COLO668 (cell line): ENCODE data around the gene NRIP1.
"Not testable (repeated sequence)": the region's sequence is repeated elsewhere in the genome, so short reads cannot be mapped to it uniquely, and the experiment has no call there.

ENCODE experiments used
- DNase-seq: peaks from one replicate; lab custom pipeline; 2025; ENCODE audit not compliant: unreplicated experiment; lab: John Stamatoyannopoulos, UW

The NRIP1 gene

DNA sequence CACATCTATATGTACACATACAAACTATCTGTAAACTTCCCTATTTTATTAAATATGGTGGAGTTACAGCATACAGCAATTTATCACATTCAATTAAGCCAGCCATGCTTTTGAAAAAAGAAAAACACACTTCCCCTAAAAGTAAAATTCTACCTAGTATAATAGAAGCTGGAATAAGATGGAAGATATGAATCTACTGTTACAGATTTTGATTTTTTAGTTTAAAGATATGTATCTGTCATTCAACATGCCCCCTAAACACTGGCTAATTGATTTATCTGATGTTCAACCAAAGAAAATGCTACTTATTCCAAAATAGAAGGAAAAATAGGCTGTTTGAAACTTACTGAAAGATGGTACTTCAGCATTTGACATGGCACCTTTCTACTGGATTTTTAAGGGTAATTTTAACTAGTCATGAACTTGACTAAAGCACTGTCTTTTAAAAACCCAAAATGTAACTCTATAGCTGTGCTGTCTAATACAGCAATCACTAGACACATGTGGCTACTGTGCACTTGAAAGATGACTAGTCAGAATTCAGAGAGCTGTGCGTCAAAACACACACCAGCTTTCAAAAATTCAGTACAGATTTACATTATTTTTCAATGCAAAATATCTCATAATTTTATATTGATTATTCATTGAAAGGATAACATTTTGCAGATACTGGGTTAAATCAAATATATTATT is 25.0 kb downstream of the NRIP1 start:
- no peak for DNase-seq

DNA sequence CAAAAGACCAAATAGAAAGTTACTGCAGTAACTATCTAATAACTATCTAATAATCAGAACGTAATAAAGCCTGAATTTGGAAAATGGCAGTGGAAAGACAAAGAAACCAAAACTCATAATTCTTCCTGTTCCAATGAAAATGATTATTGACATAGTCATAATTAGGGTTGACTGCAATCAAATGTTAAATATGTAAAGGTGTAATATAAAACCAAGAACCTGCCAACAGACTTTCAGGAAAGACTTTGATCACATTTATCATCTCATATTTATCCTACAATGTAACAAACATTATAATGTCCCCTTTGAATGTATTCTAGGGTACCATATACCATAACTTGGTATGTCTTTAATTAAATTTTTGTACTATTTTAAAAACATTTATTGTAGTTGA is 26.9 kb downstream of the NRIP1 start:
- DNase-seq, result no peak

DNA sequence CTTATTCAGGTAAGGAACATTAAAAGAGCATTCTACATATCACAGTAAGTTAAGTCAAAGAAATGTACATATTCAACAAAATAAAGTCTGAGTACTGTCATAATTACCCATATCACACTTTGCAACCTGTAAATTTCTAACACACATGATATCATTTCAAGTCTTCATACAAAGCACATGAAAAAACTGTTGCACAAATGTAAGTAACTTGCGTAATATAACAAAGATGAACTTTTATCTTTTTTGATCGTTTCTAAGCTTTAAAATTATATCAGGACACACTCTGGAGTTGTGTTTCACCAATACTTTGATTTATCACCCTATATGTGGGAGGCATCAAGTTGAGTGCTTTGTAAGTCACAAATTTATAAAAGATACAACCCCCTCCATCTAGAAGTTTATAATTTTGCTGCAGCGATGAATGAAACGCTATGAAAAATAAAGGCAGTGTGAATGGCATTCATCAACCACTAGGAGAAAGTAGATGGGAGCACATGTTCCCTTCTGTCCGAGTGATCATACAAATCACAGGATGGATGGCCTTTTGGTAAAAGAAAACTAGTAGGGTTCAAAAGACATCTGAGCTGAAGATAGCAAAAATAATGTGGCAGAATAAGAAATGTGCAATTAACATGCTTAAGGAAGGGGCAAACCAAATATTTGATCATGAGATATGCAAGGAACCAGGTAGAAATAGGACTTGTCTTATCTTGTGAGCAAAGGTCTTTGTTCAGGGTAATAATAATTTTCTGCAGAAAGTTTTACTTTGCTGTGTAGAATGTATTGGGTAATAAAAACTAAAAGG is 27.5 kb downstream of the NRIP1 start:
- DNase-seq, result no peak

DNA sequence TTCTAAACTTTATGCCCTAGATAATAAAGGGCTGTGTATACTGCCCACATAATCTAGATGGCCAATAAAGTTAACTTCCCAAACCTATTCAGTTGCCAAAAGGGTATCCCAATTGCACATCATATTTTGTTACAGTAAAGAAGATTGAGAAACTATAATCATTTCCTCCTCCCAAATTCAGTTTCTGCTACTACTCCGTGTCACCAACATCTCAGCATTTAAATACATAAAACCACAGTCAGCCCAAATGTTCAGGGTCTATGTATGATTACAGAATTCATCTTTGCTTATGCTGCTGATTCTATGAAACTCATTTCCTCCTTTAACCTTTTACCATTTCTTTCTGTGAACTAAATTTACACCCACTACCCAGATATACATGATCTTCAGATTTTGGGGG is 28.6 kb downstream of the NRIP1 start:
- no peak for DNase-seq

DNA sequence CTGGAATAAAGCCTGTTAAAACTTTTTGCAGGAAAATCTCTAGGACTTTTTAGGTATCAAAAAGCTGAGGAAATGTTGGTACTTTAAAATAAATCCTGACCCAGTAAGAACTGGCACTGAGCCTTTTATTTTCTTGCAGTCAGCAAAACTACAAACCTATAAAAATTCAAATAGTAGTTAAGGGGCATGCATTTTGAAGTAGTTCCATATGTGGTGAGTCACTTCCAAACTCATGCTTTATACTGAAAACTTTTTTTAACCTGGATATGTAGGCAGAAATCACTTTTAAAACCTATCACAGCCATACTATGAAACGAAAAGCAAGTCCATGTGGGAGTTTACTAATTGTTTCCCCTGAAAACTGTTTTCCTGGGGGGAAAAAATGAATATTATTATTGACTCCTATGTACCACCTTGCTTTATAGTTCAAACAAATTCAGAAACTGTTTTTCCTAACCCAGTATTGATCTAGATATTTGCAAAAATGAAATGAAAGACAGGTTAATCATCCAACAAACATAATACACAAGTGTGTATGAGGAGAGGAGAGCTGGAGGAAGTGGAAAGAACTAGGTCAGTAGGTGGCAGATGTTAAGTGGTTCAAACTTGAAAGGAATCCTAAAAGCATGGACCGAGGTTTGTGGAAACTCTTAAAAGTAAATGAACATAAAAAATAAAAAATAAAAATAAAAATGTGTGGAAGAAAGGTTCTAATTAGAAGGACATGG is 30.5 kb downstream of the NRIP1 start:
- no peak for DNase-seq

DNA sequence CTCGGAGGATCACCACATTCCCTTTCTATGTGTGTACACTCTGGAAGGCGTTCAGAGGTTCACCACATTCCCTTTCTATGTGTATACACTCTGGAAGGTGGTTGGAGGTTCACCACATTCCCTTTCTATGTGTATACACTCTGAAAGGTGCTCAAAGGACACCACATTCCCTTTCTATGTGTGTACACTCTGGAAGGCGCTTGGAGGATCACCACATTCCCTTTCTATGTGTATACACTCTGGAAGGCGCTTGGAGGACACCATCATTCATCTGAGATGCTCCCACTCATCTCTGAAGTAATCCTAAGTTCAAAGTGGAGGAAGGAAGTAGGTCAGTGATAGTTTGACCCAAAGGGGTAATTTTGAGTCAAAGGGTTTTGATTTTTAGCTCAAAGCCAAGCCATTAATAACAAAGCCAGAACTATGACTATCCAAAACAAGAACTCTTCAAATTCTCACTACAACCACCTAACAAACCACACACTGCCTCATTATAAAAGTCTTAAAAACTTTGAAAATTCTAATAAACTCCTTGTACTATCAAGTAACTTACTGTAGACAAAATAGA is 32.9 kb downstream of the NRIP1 start:
- DNase-seq, result no peak

DNA sequence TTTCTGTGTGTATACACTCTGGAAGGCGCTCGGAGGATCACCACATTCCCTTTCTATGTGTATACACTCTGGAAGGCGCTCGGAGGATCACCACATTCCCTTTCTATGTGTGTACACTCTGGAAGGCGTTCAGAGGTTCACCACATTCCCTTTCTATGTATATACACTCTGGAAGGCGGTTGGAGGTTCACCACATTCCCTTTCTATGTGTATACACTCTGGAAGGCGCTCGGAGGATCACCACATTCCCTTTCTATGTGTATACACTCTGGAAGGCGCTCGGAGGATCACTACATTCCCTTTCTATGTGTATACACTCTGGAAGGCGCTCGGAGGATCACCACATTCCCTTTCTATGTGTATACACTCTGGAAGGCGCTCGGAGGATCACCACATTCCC is 33.4 kb downstream of the NRIP1 start:
- DNase-seq, result not testable (repeated sequence)

DNA sequence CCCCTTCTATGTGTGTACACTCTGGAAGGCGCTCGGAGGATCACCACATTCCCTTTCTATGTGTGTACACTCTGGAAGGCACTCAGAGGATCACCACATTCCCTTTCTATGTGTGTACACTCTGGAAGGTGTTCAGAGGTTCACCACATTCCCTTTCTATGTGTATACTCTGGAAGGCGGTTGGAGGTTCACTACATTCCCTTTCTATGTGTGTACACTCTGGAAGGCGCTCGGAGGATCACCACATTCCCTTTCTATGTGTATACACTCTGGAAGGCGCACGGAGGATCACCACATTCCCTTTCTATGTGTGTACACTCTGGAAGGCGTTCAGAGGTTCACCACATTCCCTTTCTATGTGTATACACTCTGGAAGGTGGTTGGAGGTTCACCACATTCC is 33.9 kb downstream of the NRIP1 start:
- DNase-seq, result not testable (repeated sequence)

DNA sequence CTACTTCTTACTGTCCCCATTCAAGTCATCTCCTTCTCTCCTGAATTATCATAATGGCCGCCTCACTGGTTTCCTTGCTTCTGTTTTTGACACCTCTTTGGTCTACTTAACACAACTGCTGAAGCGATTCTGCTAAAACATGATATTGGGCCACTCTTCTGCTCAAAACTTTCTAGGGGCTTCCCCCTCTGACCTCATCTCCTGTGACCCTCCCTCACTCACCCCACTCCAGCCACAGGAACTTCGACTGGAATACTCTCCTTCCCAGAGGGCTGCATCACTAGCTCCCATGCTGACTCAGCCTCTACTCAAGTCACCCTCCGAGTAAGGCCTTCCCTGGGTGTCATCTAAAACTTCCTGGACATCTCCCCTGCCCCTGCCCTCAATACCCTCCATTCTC is 35.7 kb downstream of the NRIP1 start:
- no peak for DNase-seq

DNA sequence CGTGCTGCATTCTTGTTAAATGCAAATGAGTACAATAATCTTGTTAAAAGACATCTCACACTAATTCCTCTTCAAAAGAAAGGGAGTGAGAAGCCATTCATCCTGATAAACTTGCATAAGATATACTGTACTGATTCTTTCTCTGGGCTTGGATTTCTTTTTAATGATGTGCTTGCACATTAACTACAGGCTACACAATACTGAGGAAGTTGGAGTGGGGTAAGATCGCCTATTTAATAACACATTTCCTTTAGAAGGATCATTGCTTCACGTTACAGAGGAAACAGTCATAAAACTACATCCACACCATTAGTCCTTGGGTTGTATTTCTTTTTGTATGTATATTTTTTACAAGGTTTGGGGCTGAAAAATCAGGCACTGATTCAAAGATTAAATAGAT is 36.6 kb downstream of the NRIP1 start:
- DNase-seq, result no peak

DNA sequence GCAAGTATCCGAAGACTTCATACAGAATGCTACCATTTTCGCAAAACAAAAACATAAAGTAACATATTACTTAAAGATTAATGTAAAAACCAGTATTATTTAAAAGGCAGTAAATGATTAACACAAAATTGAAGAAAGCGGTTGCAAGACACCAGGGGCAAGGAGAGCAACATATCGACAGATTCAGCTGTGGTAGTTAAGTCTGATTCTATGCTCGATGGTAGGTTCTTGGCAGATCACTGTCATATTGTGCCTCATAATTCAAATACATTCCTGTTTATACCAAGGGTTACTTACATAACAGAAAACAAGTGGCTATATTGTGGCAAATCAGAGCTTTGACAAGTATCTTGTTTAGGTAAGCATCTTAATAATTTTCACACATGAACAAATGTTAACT is 37.7 kb downstream of the NRIP1 start:
- no peak for DNase-seq

DNA sequence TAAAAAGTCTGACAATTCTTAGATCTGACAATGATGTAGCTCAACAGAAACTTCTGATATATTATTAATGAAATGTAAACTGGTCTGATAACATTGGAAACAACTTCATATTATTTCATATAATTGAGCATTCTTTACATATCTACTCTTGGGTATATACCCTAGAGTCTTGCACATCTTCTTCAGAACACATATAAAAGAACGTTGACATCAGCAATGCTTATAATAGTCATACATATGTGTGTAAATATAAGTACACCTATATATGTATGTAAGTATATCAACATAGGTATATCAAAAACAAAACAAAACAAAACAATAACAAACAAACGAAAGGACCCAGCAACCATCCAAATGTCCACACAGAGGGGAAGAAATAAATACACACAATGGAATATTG is 38.4 kb downstream of the NRIP1 start:
- no peak for DNase-seq

DNA sequence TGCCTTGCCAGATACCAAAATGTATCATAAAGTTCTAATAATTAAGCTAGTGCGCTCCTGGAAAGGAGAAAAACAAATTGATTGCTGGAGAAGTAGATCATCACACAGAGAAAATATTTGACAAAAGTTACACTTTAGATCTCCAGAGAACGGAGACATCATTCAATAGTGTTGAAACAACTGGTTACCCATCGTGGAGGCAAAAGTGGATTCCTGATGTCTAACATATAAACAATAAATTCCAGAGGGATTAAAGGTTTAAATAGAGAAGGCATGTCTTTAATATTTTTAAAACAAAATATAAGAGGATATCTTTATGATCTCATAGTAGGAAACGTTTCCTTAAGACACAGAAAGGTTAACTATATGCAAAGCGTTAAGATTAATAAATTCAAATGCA is 41.0 kb downstream of the NRIP1 start:
- no peak for DNase-seq

DNA sequence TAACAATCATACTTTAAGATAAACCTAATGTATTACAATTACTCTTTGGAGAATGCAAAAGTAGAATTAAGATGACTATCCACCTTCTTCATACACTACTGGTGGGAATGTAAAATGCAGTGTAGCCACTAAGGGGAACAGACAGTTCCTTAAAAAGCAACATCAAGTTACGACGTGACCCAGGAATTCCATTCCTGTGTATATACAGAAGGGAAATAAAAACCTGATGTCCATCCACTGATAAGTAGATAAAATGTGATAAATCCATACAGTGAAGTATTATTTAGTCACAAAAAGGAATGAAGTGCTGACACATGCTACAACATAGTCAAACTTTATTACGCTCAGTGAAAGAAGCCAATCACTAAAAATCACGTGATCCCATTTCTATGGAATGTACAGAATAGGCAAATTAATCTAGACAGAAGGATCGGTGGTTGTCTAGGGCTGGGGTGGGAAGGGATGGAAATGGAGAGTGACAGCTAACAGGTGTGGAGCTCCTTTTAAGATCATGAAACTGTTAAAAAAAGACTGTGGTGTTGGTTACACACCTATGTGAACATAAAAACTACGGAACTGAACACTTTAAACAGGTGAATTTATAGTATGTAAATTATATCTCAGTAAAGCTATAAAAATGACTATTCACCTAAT is 42.1 kb downstream of the NRIP1 start:
- DNase-seq, result no peak

DNA sequence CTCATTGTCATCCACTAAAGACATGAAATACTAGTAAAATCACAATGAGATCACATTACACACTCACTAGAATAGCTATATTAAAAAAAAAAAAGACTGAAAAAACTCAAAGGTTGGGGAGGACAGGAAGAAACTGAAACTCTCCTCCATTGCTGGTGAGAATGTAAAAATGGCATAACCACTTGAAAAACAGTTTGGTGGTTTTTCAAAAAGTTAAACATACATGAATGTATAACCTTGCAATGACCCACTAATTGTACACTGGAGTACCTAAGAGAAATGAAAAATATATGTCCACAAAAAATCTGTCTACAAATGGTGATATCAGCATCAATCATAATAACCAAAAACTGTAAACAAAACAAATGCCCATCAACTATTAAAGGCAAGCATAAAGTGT is 44.0 kb downstream of the NRIP1 start:
- no peak for DNase-seq

DNA sequence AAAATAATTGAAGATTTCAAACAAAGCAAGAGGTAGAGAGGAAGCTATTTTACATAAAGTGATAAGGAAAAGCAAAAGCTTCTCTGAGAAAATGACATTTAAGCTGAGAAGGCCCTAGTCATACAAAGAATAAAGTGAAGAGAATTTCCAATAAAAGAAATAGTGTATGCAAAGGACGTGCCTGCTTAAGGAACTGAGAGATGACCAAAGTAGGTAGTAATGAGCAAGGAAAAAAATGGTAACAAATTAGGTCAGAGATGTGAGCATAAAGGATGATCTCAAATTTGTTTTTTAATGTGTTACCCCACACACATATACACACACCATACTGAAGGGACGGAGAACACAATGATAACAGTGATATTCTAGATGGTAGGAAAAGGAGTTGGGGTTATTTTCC is 46.4 kb downstream of the NRIP1 start:
- DNase-seq, result no peak

DNA sequence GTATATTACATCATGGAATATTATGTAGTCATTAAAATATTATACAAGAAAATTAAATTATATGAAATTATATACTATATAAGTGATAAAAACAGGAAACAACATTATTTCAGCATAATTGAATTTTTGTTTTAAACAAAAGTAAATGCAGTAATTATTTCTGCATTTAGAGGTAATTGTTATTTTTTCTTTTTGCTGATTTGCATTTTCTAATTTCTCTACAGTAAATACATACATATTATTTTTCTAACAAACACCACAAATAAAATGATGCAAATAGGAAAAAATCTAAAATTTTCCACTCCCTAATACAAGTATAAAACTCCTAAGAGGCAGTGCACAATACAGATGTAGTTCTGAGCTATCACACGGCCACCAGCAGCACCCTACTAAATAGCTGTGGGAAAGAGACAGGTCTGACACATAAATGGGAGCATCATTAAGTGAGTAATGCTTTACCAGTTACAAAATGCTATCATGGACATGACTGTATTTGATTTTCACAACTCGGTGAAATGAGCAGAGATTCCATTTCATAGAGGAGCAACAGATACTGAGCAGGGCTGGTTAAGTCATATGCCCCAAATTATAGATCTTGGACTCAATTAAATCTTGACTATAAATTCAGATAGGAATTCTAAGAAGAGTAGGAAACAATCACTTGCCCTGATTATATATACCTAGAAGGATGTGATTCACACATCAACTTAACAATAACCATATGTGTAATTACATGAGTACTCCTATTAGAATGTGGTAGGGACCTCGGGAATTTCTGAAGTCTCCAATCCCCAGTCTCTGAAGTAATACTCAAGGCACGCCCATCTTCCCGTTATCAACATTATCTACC is 49.0 kb downstream of the NRIP1 start:
- no peak for DNase-seq

DNA sequence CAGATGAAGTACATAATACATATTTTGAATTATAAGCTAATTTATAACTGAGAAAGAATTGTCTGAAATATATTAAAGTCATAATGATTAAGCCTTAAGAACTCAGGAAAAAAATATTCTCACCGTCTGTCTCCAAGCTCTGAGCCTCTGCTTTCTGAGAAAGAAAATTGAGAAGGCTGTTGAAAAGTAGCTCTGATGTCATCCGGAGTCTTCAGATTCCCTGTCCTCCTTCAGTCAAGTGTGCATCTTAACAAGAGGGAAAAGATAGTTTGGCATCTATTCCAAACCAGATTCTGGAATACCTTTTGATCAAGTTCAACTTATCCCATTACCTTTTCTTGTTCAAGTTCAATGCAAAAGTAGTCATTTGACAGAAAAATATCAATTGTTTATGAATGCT is 50.6 kb downstream of the NRIP1 start:
- DNase-seq, result no peak

DNA sequence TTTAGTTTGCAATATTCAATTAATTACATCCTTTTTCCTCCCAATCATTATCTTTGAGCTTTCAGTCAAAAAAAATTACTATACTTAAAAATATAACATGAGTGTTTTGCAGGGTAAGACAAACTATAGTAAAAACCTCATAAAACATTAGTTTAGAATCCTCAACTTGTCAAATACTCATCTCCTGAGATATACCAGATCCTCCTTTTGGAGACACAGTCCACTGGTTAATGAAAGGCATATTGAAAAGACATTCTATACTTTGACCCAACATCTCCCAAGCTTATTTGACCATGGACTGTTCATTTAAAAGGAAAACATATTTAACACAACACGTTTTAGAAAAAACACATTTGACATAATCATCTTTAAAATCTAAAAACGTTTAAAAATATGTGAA is 52.8 kb downstream of the NRIP1 start:
- no peak for DNase-seq

DNA sequence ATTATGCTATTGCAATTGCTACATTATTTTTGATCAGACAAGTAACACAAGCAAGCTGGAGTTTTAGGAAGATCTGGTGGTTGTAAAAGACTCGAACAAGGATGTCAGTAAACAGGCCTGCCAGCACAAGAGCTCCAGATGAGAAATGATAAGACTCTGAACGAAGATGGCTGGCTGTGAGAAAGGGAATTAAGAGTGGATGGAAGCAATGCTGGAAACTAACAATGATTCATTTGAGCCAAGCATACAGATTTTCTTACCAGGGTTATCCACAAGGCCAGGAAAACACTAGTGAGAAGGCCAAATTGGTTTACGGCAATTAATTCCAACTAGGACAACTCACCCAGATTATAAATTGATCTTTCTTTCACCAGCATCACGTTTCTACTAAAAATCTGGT is 54.2 kb downstream of the NRIP1 start:
- DNase-seq, result no peak
